ENCODE measurements around the gene IMP3. TPM values are rescaled to one million over a fixed set of nuclear protein-coding genes. Genes with fewer than 3 reads are reported as not detected.

Gene IMP3
- total and polyA plus RNA-seq, 9 of the 15 experiments (the other 6 are each of a cell fraction or from before 2014, with no cell fraction given), result 14.5 to 160 (median 74.4) TPM

GRCh38 chr15:75677465-75678323 lies 37.7 kb upstream of the IMP3 start (continued):
- TF ChIP-seq CC2D1A (IDR thresholded peaks at IDR 0.05) (no peak), SRF (CRISPR knock-in tag; IDR thresholded peaks at IDR 0.05) (no peak), KLF13 (tag; IDR thresholded peaks at IDR 0.05; ENCODE audit: borderline replicate concordance, low read depth) (no peak)

- H3K4me3 ChIP-seq, result no peak overlapping the region
- in situ Hi-C loops (cut with MboI), result loop anchor here (5.0 to 10.0 kb wide), 2 partner anchors 310 to 652 kb away; partner anchors contain the start of genes MAN2C1 and PPCDC
- no peak for TF ChIP-seq ZC3H4 (CRISPR knock-in tag; IDR thresholded peaks at IDR 0.05; ENCODE audit: borderline replicate concordance)
- TF ChIP-seq RNF2 (IDR thresholded peaks at IDR 0.05), result no peak
- TF ChIP-seq ZNF583 (CRISPR knock-in tag; IDR thresholded peaks at IDR 0.05), result no peak
- TF ChIP-seq MYBL2 (IDR thresholded peaks at IDR 0.05; ENCODE audit: low read depth), result no peak
- no peak for TF ChIP-seq MYBL2 (CRISPR knock-in tag; IDR thresholded peaks at IDR 0.05; ENCODE audit: borderline replicate concordance)
- no peak for TF ChIP-seq TBP (optimal IDR thresholded peaks at IDR 0.05; ENCODE audit: low read depth, low read length)
- TF ChIP-seq PCBP2 (IDR thresholded peaks at IDR 0.05; ENCODE audit: low read depth, low read length, poor library complexity, severe bottlenecking), result no peak
- TF ChIP-seq KHSRP (IDR thresholded peaks at IDR 0.05), result no peak
- no peak for TF ChIP-seq ZNF324 (CRISPR knock-in tag; IDR thresholded peaks at IDR 0.05)
- no peak for TF ChIP-seq ELF4 (CRISPR knock-in tag; IDR thresholded peaks at IDR 0.05)
- TF ChIP-seq MTA2 (IDR thresholded peaks at IDR 0.05; ENCODE audit: low read depth), result no peak
- TF ChIP-seq, protein P1, sequence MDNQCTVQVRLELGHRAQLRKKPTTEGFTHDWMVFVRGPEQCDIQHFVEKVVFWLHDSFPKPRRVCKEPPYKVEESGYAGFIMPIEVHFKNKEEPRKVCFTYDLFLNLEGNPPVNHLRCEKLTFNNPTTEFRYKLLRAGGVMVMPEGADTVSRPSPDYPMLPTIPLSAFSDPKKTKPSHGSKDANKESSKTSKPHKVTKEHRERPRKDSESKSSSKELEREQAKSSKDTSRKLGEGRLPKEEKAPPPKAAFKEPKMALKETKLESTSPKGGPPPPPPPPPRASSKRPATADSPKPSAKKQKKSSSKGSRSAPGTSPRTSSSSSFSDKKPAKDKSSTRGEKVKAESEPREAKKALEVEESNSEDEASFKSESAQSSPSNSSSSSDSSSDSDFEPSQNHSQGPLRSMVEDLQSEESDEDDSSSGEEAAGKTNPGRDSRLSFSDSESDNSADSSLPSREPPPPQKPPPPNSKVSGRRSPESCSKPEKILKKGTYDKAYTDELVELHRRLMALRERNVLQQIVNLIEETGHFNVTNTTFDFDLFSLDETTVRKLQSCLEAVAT (IDR thresholded peaks at IDR 0.05), result no peak
- no peak for TF ChIP-seq JUN (IDR thresholded peaks at IDR 0.05; ENCODE audit: borderline replicate concordance, low read depth, low read length)
- TF ChIP-seq JUN (CRISPR knock-in tag; IDR thresholded peaks at IDR 0.05; ENCODE audit: borderline replicate concordance), result no peak
- no peak for TF ChIP-seq HOXB6 (CRISPR knock-in tag; IDR thresholded peaks at IDR 0.05; ENCODE audit: borderline replicate concordance)
- no peak for TF ChIP-seq ZNF586 (CRISPR knock-in tag; conservative IDR thresholded peaks at IDR 0.05)
- no peak for TF ChIP-seq U2AF2 (optimal IDR thresholded peaks at IDR 0.05; ENCODE audit: low read depth, low read length)
- TF ChIP-seq RBM39 (optimal IDR thresholded peaks at IDR 0.05; ENCODE audit: low read depth, low read length), result no peak
These were observed 36.9 kb upstream of the IMP3 start for GRCh38 chr15:75676688-75677464.

More at GRCh38 chr15:75676688-75677464, 36.9 kb upstream of the IMP3 start:
- ATAC-seq (no peak), DNase-seq (ENCODE audit: extremely low read depth in 1 of 4, low spot score in 3 of 4) (no peak), FAIRE-seq (no peak)
- Histone ChIP-seq H3K9ac (ENCODE audit: insufficient read depth in 1 of 2, low read depth in 2 of 2, low read length in 2 of 2) (peak overlapping the region in 1 of 2 experiments; percentile 31; a peak in 1 of 4 replicates), H3K27me3 (ENCODE audit: control insufficient read depth in 2 of 2, insufficient read depth in 2 of 2, low read length in 2 of 2) (no peaks in the 10 kb centered on the region), H2AFZ (ENCODE audit: low read depth, low read length) (no peak overlapping the region), H3K36me3 (ENCODE audit: control insufficient read depth, insufficient read depth, low read length) (no peaks in the 10 kb centered on the region), H3K9me1 (ENCODE audit: control insufficient read depth, insufficient read depth, low read length) (no peaks in the 10 kb centered on the region), H3K79me2 (ENCODE audit: control insufficient read depth, insufficient read depth, low read length) (no peaks in the 10 kb centered on the region), H4K20me1 (replicated peaks; ENCODE audit: control insufficient read depth, insufficient read depth, low read length) (peaks cover 3% of the 10 kb centered on the region; the same call in 1 of the 2 replicates), H3K4me1 (replicated peaks in 1 of 2; ENCODE audit: control insufficient read depth in 2 of 2, insufficient read depth in 2 of 2, low read length in 2 of 2) (peaks cover 10 to 47% of the 10 kb centered on the region in 2 experiments; a peak in 4 of 5 replicates), H3K9me3 (replicated peaks; ENCODE audit: control insufficient read depth, insufficient read depth, low read depth, low read length) (no peaks in the 10 kb centered on the region), H3K27ac (ENCODE audit: extremely low read depth, low read depth, low read length) (no peak overlapping the region), H3K4me2 (ENCODE audit: insufficient read depth, low read length) (no peak overlapping the region)
- CTCF ChIA-PET (ENCODE audit: low intra/inter-chr PET ratio), result no interaction called here
- BruUV-seq (replicated peaks), result no TSS peak
- WGBS (ENCODE audit: insufficient coverage, low coverage, missing lambda C conversion rate), result 57% methylated on average over 21 of the region's 30 CpGs
- intact Hi-C loops (cut with micrococcal nuclease), result no loop called here
- POLR2A ChIA-PET, result interaction anchor here (0.9 kb wide), 1 partner anchor 37 kb away, joined by 3 read pairs; the partner anchor contains the start of gene IMP3
